ENCODE measurements around the gene TRIML2.

DNA sequence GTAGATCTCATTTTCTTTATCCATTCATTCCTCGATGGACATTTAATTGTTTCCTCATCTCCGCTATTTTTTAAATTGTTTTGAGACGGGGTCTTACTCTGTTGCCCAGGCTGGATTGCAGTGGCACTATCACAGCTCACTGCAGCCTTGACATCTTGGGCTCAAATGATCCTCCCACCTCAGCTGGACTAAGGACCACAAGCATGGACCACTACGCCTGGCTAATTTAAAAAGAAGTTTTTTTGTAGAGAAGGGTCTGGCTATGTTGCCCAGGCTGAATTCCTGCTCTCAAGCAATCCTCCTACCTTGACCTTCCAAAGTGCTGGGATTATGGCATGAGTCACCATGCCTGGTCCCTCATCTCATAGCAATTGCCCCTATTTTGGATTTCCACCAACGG lies 22.8 kb upstream of the TRIML2 start:
- TF ChIP-seq CTCF (IDR thresholded peaks at IDR 0.05 in 2 of 3, conservative IDR thresholded peaks at IDR 0.05 in 1 of 3; ENCODE audit: control insufficient read depth in 2 of 3, extremely low read depth in 1 of 3, insufficient read depth in 1 of 3, low read depth in 3 of 3, low read length in 3 of 3) = no peak
- TF ChIP-seq SP1 (IDR thresholded peaks at IDR 0.05; ENCODE audit: low read depth, low read length) = no peak
- TF ChIP-seq CEBPZ (IDR thresholded peaks at IDR 0.05; ENCODE audit: low read depth, low read length) = no peak
- TF ChIP-seq, protein P1, sequence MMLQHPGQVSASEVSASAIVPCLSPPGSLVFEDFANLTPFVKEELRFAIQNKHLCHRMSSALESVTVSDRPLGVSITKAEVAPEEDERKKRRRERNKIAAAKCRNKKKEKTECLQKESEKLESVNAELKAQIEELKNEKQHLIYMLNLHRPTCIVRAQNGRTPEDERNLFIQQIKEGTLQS (IDR thresholded peaks at IDR 0.05; ENCODE audit: borderline replicate concordance, extremely low read depth, low read depth, low read length) = no peak

Data from GM12878 (cell line).